SH-SY5Y (cell line): ENCODE data around the gene SMIM5.

Source experiments
- GATA2 ChIP-seq: IDR thresholded peaks from 2 replicates; pipeline ENCODE4 v1.6.1; 2011; ENCODE audit warnings: mild to moderate bottlenecking, low read depth, low read length
- GATA3 ChIP-seq: IDR thresholded peaks from 2 replicates; pipeline ENCODE4 v1.6.1; 2011; ENCODE audit warnings: low read depth, mild to moderate bottlenecking, low read length, moderate library complexity

GRCh38 chr17:75645889-75646637 lies 12.8 kb downstream of the SMIM5 start:
- no peak for TF ChIP-seq GATA2
- TF ChIP-seq GATA3, result no peak
